ENCODE data around the gene GALNT2. TPM values are rescaled to one million over a fixed set of nuclear protein-coding genes. Genes with fewer than 3 reads are reported as not detected.
A peak's percentile ranks its signal among the peaks of the same experiment; 100 is the strongest.

GALNT2 gene
- total and polyA plus RNA-seq, 9 of the 15 experiments (the other 6 are each of a cell fraction or from before 2014, with no cell fraction given): 1.6 to 106 (median 51.9) TPM

- no peak for TF ChIP-seq ZNF407 (IDR thresholded peaks at IDR 0.05; ENCODE audit: low read depth)
- TF ChIP-seq ZBTB17 (CRISPR knock-in tag; IDR thresholded peaks at IDR 0.05): no peak
- TF ChIP-seq ETS2 (tag; IDR thresholded peaks at IDR 0.05; ENCODE audit: borderline replicate concordance, poor library complexity, severe bottlenecking): no peak
- TF ChIP-seq NCOA6 (IDR thresholded peaks at IDR 0.05): no peak
- TF ChIP-seq E2F4 (CRISPR knock-in tag; IDR thresholded peaks at IDR 0.05; ENCODE audit: low read depth): no peak
- no peak for TF ChIP-seq CCAR2 (IDR thresholded peaks at IDR 0.05; ENCODE audit: low read depth, low read length)
- TF ChIP-seq THRB (CRISPR knock-in tag; conservative IDR thresholded peaks at IDR 0.05): peak; percentile 82; the same call in 1 of the 2 replicates
- TF ChIP-seq HNRNPL (IDR thresholded peaks at IDR 0.05; ENCODE audit: low read depth, low read length): no peak
- TF ChIP-seq THAP12 (CRISPR knock-in tag; IDR thresholded peaks at IDR 0.05): no peak
- peak in 1 of 2 experiments; percentile 46; a peak in 1 of 4 replicates for TF ChIP-seq ZNF639 (CRISPR knock-in tag; conservative IDR thresholded peaks at IDR 0.05 in 1 of 2, IDR thresholded peaks at IDR 0.05 in 1 of 2)
- no peak for TF ChIP-seq HDAC3 (IDR thresholded peaks at IDR 0.05; ENCODE audit: borderline replicate concordance, partially characterized antibody)
- no peak for TF ChIP-seq FOXJ2 (tag; IDR thresholded peaks at IDR 0.05)
- no peak for TF ChIP-seq DDX20 (tag; IDR thresholded peaks at IDR 0.05; ENCODE audit: low read depth)
Observed at GRCh38 chr1:230156068-230156467, 89.0 kb downstream of the GALNT2 start (continued).

Measured in K562 (cell line).